ENCODE data around the gene AK5.

DNA sequence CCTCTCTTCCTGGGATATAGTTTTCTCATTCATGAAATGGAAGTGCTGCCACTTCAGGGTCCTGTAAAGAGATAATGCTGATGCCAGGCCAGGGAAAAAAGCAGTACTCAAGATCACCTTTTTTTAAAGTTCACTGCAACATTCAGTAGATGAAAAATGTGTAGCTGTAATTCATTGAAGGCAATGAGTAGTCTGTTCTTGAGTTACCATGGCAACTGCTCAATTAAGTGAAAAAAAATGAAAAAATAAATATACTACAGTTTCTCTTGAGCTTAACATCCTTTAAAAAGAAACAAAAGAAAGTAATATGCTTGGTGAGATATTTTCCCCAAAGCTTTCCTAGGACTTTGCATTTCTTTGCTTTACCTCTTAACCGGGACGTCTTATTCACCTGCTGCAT is 183.3 kb downstream of the AK5 start:
- TF ChIP-seq, protein P1, sequence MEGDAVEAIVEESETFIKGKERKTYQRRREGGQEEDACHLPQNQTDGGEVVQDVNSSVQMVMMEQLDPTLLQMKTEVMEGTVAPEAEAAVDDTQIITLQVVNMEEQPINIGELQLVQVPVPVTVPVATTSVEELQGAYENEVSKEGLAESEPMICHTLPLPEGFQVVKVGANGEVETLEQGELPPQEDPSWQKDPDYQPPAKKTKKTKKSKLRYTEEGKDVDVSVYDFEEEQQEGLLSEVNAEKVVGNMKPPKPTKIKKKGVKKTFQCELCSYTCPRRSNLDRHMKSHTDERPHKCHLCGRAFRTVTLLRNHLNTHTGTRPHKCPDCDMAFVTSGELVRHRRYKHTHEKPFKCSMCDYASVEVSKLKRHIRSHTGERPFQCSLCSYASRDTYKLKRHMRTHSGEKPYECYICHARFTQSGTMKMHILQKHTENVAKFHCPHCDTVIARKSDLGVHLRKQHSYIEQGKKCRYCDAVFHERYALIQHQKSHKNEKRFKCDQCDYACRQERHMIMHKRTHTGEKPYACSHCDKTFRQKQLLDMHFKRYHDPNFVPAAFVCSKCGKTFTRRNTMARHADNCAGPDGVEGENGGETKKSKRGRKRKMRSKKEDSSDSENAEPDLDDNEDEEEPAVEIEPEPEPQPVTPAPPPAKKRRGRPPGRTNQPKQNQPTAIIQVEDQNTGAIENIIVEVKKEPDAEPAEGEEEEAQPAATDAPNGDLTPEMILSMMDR (IDR thresholded peaks at IDR 0.05; ENCODE audit: insufficient read depth, low read length, poor library complexity, severe bottlenecking): no peak
- no peak for TF ChIP-seq EZH2phosphoT487 (conservative IDR thresholded peaks at IDR 0.05; ENCODE audit: low read length)
